SK-N-SH (cell line): ENCODE results near the gene MRM2.

Experiments used
- CHD2 ChIP-seq: fragments of 150-350 bp; IDR thresholded peaks from 2 replicates; pipeline ENCODE4 v1.6.1; 2018; ENCODE audit warnings: low read length; ENCODE audit not compliant: partially characterized antibody
- CTCF ChIP-seq: fragments of 200-600 bp; sonication (generic); IDR thresholded peaks from 2 replicates; pipeline ENCODE4 v1.6.1; 2017; ENCODE audit warnings: antibody characterized with exemption, mild to moderate bottlenecking, moderate library complexity
- EP300 ChIP-seq, 2 experiments: IDR thresholded peaks; 2 replicates each; pipeline versions ENCODE4 v1.4.0 to v1.6.1; 2012; ENCODE audit warnings: borderline replicate concordance in 1 of 2, low read depth in 1 of 2, low read length in 1 of 2
- MAX ChIP-seq: IDR thresholded peaks from 2 replicates; pipeline ENCODE4 v1.4.0; 2012; ENCODE audit warnings: low read depth
- MXI1 ChIP-seq: IDR thresholded peaks from 2 replicates; pipeline ENCODE4 v1.6.1; 2012; ENCODE audit warnings: mild to moderate bottlenecking, low read depth, low read length, improper control_type of control experiment
- NRF1 ChIP-seq: IDR thresholded peaks from 2 replicates; pipeline ENCODE4 v1.6.1; 2012; ENCODE audit warnings: low read depth, mild to moderate bottlenecking, low read length
- POLR2AphosphoS5 ChIP-seq: IDR thresholded peaks from 2 replicates; pipeline ENCODE4 v1.6.1; 2012; ENCODE audit warnings: low read depth, low read length
- SIN3A ChIP-seq: IDR thresholded peaks from 2 replicates; pipeline ENCODE4 v1.6.1; 2012; ENCODE audit warnings: low read depth, mild to moderate bottlenecking, low read length, moderate library complexity, borderline replicate concordance
- TAF1 ChIP-seq: IDR thresholded peaks from 2 replicates; pipeline ENCODE4 v1.6.1; 2012; ENCODE audit warnings: low read depth, mild to moderate bottlenecking, low read length, moderate library complexity, borderline replicate concordance
- TCF12 ChIP-seq: IDR thresholded peaks from 2 replicates; pipeline ENCODE4 v1.4.0; 2012
- USF2 ChIP-seq: fragments of 150-350 bp; IDR thresholded peaks from 2 replicates; pipeline ENCODE4 v1.6.1; 2017; ENCODE audit warnings: antibody characterized with exemption, low read length, low read depth, borderline replicate concordance

GRCh38 chr7:2190531-2190930 lies 51.5 kb downstream of the MRM2 start:
- TF ChIP-seq MAX = no peak
- TF ChIP-seq CHD2 = no peak
- TF ChIP-seq CTCF = no peak
- TF ChIP-seq USF2 = no peak
- no peak for TF ChIP-seq TAF1
- no peak for TF ChIP-seq NRF1
- TF ChIP-seq POLR2AphosphoS5 = no peak
- TF ChIP-seq TCF12 = 0 out of 2 replicates have a peak, but pooled peaks have one; percentile 10
- TF ChIP-seq SIN3A = no peak
- no peak for TF ChIP-seq EP300 (IDR thresholded peaks at IDR 0.05; ENCODE audit: borderline replicate concordance in 1 of 2, low read depth in 1 of 2, low read length in 1 of 2)
- TF ChIP-seq MXI1 = no peak
